Kidney epithelial cell (primary cell): ENCODE data around the gene THSD7B. TPM values are rescaled to one million over a fixed set of nuclear protein-coding genes. Genes with fewer than 3 reads are reported as not detected.

ENCODE experiments used
- DNase-seq: peaks from one replicate; pipeline ENCODE4 v3.0.0-alpha.2; 2010; ENCODE audit warnings: low read depth
- H3K27me3 ChIP-seq: 2 replicates; pipeline ENCODE4 v1.6.0; 2011; ENCODE audit warnings: low read length; ENCODE audit not compliant: control insufficient read depth, insufficient read depth
- H3K36me3 ChIP-seq: 2 replicates; pipeline ENCODE4 v1.5.1; 2011; ENCODE audit warnings: low read length; ENCODE audit not compliant: control insufficient read depth, insufficient read depth
- H3K4me3 ChIP-seq: 2 replicates; pipeline ENCODE4 v1.5.1; 2011; ENCODE audit warnings: low read depth, mild to moderate bottlenecking, control low read depth, low read length
- total RNA-seq: library from RNA; depleted of rRNA; stranded (reverse); fragments of >200 nt; gene quantifications from 2 replicates; pipeline ENCODE4 v1.2.3, GENCODE V29; 2015
- TF ChIP-seq, protein P1 (sequence below): IDR thresholded peaks from 2 replicates; pipeline ENCODE4 v1.5.1; 2011; ENCODE audit warnings: mild to moderate bottlenecking, moderate library complexity, low read length, control low read depth, inconsistent platforms; ENCODE audit not compliant: insufficient read depth, poor library complexity, severe bottlenecking

THSD7B gene
- total RNA-seq, 1 donor from 2014 or later = 0.04 TPM

- Histone ChIP-seq H3K27me3 (no peaks in the 10 kb centered on the region), H3K4me3 (no peak overlapping the region), H3K36me3 (no peaks in the 10 kb centered on the region)
- no peak for DNase-seq
- TF ChIP-seq, protein P1, sequence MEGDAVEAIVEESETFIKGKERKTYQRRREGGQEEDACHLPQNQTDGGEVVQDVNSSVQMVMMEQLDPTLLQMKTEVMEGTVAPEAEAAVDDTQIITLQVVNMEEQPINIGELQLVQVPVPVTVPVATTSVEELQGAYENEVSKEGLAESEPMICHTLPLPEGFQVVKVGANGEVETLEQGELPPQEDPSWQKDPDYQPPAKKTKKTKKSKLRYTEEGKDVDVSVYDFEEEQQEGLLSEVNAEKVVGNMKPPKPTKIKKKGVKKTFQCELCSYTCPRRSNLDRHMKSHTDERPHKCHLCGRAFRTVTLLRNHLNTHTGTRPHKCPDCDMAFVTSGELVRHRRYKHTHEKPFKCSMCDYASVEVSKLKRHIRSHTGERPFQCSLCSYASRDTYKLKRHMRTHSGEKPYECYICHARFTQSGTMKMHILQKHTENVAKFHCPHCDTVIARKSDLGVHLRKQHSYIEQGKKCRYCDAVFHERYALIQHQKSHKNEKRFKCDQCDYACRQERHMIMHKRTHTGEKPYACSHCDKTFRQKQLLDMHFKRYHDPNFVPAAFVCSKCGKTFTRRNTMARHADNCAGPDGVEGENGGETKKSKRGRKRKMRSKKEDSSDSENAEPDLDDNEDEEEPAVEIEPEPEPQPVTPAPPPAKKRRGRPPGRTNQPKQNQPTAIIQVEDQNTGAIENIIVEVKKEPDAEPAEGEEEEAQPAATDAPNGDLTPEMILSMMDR = no peak
These were observed 392.5 kb downstream of the THSD7B start for GRCh38 chr2:137157851-137158250.

- Histone ChIP-seq H3K36me3 (no peaks in the 10 kb centered on the region), H3K27me3 (no peaks in the 10 kb centered on the region), H3K4me3 (no peak overlapping the region)
- DNase-seq = no peak
- TF ChIP-seq, protein P1 = no peak
These were observed 395.9 kb downstream of the THSD7B start for GRCh38 chr2:137161250-137161649.

DNA sequence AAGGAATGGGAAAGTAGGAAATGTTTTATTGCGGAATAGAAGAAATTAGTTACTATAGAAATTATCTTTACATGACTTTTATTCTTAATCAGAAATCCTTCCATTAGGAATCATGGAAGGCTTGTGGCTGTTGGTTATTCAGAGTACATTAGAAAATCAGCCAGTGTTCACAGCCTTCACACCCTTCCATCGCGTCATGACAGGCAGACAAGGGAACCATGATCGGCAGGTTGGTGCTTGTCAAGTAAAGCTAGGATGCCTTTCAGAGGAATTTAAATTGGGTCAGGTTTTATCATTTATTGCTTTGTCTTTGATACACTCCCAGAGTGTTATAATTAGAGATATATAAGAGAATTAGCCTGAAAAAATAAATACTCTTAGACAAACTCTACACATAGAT is 400.6 kb downstream of the THSD7B start:
- Histone ChIP-seq H3K4me3 (no peak overlapping the region), H3K27me3 (no peaks in the 10 kb centered on the region), H3K36me3 (no peaks in the 10 kb centered on the region)
- TF ChIP-seq, protein P1 = no peak
- no peak for DNase-seq

DNA sequence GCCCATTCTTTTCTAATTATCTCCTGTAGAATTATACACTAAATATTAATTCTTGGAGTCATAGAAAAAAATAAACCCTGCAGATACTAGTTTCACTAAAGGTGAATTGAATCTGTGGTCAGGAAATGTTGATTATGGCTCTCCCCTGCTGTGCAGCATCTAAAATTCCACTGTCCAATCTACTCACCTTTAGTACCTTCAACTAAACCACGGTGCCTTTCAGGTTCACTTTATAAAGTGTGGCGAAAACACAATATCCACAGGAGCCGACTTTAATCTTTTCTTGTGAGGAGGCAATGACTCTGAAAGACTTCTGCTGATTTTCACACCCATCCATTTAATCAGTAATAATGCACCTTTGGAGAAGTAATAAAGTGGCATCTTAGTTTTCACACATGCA is 402.3 kb downstream of the THSD7B start:
- TF ChIP-seq, protein P1 = no peak
- Histone ChIP-seq H3K36me3 (no peaks in the 10 kb centered on the region), H3K4me3 (no peak overlapping the region), H3K27me3 (no peaks in the 10 kb centered on the region)
- DNase-seq = no peak

- DNase-seq = no peak
- H3K27me3 ChIP-seq = no peaks in the 10 kb centered on the region
- TF ChIP-seq, protein P1 = no peak
- no peak overlapping the region for H3K4me3 ChIP-seq
- H3K36me3 ChIP-seq = no peaks in the 10 kb centered on the region
These were observed 403.2 kb downstream of the THSD7B start for GRCh38 chr2:137168552-137168951.

DNA sequence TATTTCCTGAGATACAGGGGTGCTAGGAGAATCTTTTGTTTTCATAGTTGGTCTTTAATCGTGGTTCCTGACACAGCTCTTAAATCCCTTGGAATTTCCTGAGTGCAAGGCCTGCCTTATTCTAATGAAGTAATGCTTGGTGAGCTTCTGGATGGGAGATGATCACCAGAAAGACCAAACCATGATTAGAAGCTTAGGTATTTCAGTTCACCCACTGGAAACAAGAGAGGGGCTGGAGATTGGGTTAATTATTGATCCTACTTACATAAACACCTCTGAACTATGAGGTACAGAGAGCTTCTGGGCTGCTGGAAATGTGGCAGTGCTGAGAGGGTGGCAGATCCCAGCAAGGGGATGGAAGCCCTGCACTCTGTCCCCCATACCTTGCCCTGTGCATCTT is 406.8 kb downstream of the THSD7B start:
- Histone ChIP-seq H3K4me3 (no peak overlapping the region), H3K36me3 (no peaks in the 10 kb centered on the region), H3K27me3 (no peaks in the 10 kb centered on the region)
- TF ChIP-seq, protein P1 = no peak
- peak; percentile 95 for DNase-seq
